IMR-90 (cell line): ENCODE data around the gene CPNE2. TPM values are rescaled to one million over a fixed set of nuclear protein-coding genes. Genes with fewer than 3 reads are reported as not detected.

Experiments
- ATAC-seq: fragments of 200-7000 bp; cut with Tn5 transposase; 2 replicates; pipeline ENCODE4 v1.9.1; 2020; ENCODE audit warnings: low read depth, mild to moderate bottlenecking, moderate library complexity
- BruUV-seq: library from RNA; stranded (reverse); fragments of 400-500 nt; replicated peaks from 2 replicates; lab custom pipeline; 2021; lab: Mats Ljungman, UMichigan
- CTCF ChIA-PET: fragments of 300-600 bp; formaldehyde crosslinking; extraction: SDS; loops from one replicate; lab custom pipeline; 2021; ENCODE audit warnings: antibody characterized with exemption; lab: Yijun Ruan, JAX
- POLR2A ChIA-PET: fragments of 300-600 bp; sonication (Branson Sonifier 250); formaldehyde crosslinking; loops from one replicate; lab custom pipeline; 2022; ENCODE audit warnings: antibody characterized with exemption; ENCODE audit not compliant: unreplicated experiment; lab: Charles Lee
- DNase-seq: peaks from one replicate; pipeline ENCODE4 v3.0.0; 2013
- H2AFZ ChIP-seq: replicated peaks from 2 replicates; pipeline ENCODE3; 2013; ENCODE audit warnings: low read length, mild to moderate bottlenecking; ENCODE audit not compliant: poor library complexity
- H2AK5ac ChIP-seq: 2 replicates; pipeline ENCODE4 v1.6.1; 2013; ENCODE audit warnings: low read depth, low read length, inconsistent platforms
- H2AK9ac ChIP-seq: replicated peaks from 2 replicates; pipeline ENCODE3; 2013; ENCODE audit warnings: mild to moderate bottlenecking, low read depth, low read length, moderate library complexity; ENCODE audit not compliant: poor library complexity
- H2BK120ac ChIP-seq: 2 replicates; pipeline ENCODE4 v1.6.1; 2013; ENCODE audit warnings: low read depth, low read length, inconsistent platforms
- H2BK15ac ChIP-seq: 3 replicates; pipeline ENCODE4 v1.6.1; 2013; ENCODE audit warnings: low read depth, low read length, inconsistent platforms
- H2BK20ac ChIP-seq: 2 replicates; pipeline ENCODE4 v1.6.1; 2013; ENCODE audit warnings: low read depth, mild to moderate bottlenecking, inconsistent platforms, low read length, moderate library complexity
- H2BK5ac ChIP-seq: 2 replicates; pipeline ENCODE4 v1.6.1; 2013; ENCODE audit warnings: mild to moderate bottlenecking, low read depth, low read length, inconsistent platforms; ENCODE audit not compliant: poor library complexity, severe bottlenecking
- H3K14ac ChIP-seq: replicated peaks from 2 replicates; pipeline ENCODE4 v1.6.1; 2013; ENCODE audit warnings: low read depth, low read length, inconsistent platforms
- H3K18ac ChIP-seq: 2 replicates; pipeline ENCODE4 v1.6.1; 2013; ENCODE audit warnings: low read depth, low read length, control low read depth
- H3K23ac ChIP-seq: 2 replicates; pipeline ENCODE4 v1.6.1; 2013; ENCODE audit warnings: low read depth, low read length, inconsistent platforms
- H3K27ac ChIP-seq: 2 replicates; pipeline ENCODE4 v1.5.1; 2013; ENCODE audit warnings: mild to moderate bottlenecking, control low read depth, low read length; ENCODE audit not compliant: insufficient read depth
- H3K27me3 ChIP-seq: 2 replicates; pipeline ENCODE4 v1.6.1; 2013; ENCODE audit warnings: low read length; ENCODE audit not compliant: control insufficient read depth, insufficient read depth
- H3K36me3 ChIP-seq: 2 replicates; pipeline ENCODE4 v1.6.1; 2013; ENCODE audit warnings: low read length, mixed read lengths; ENCODE audit not compliant: control insufficient read depth, insufficient read depth
- H3K4ac ChIP-seq: 2 replicates; pipeline ENCODE4 v1.6.1; 2013; ENCODE audit warnings: low read depth, low read length, inconsistent platforms
- H3K4me1 ChIP-seq: 2 replicates; pipeline ENCODE4 v1.6.1; 2013; ENCODE audit warnings: low read length, mixed read lengths; ENCODE audit not compliant: control insufficient read depth, insufficient read depth
- H3K4me2 ChIP-seq: 2 replicates; pipeline ENCODE4 v1.6.1; 2013; ENCODE audit warnings: low read depth, mild to moderate bottlenecking, control low read depth, low read length, moderate library complexity
- H3K4me3 ChIP-seq: 2 replicates; pipeline ENCODE4 v1.5.1; 2013; ENCODE audit warnings: low read depth, mild to moderate bottlenecking, control low read depth, low read length, moderate library complexity; ENCODE audit not compliant: insufficient read depth
- H3K56ac ChIP-seq: 2 replicates; pipeline ENCODE4 v1.6.1; 2013; ENCODE audit warnings: low read length, inconsistent platforms; ENCODE audit not compliant: insufficient read depth; ENCODE audit errors: extremely low read depth
- H3K79me1 ChIP-seq, 2 experiments: 2 replicates each; pipeline ENCODE4 v1.6.1; 2013; ENCODE audit warnings: low read length in 2 of 2, inconsistent platforms in 1 of 2, low read depth in 1 of 2
- H3K9ac ChIP-seq: 2 replicates; pipeline ENCODE4 v1.6.1; 2013; ENCODE audit warnings: low read depth, low read length, control low read depth
- H3K9me1 ChIP-seq: 2 replicates; pipeline ENCODE4 v1.6.1; 2013; ENCODE audit warnings: low read length, inconsistent platforms; ENCODE audit not compliant: insufficient read depth
- H3K9me3 ChIP-seq: 2 replicates; pipeline ENCODE4 v1.6.1; 2013; ENCODE audit warnings: low read length; ENCODE audit not compliant: control insufficient read depth, insufficient read depth
- H4K20me1 ChIP-seq: 2 replicates; pipeline ENCODE4 v1.6.1; 2013; ENCODE audit warnings: low read length, inconsistent platforms; ENCODE audit not compliant: insufficient read depth
- H4K5ac ChIP-seq: 2 replicates; pipeline ENCODE4 v1.6.1; 2013; ENCODE audit warnings: mild to moderate bottlenecking, low read depth, low read length, control low read depth
- H4K8ac ChIP-seq, 2 experiments: 2 replicates each; pipeline ENCODE4 v1.6.1; 2013; ENCODE audit warnings: low read depth in 2 of 2, low read length in 2 of 2, control low read depth in 1 of 2, inconsistent platforms in 1 of 2
- H4K91ac ChIP-seq: 2 replicates; pipeline ENCODE4 v1.6.1; 2013; ENCODE audit warnings: low read depth, low read length, inconsistent platforms; ENCODE audit not compliant: insufficient read depth
- BHLHE40 ChIP-seq: fragments of 150-350 bp; IDR thresholded peaks from 2 replicates; pipeline ENCODE4 v1.6.1; 2016; ENCODE audit warnings: mild to moderate bottlenecking, low read depth, low read length
- MAFK ChIP-seq: IDR thresholded peaks from 2 replicates; pipeline ENCODE4 v1.6.1; 2012; ENCODE audit warnings: low read depth, low read length, improper control_type of control experiment
- MAZ ChIP-seq: IDR thresholded peaks from 2 replicates; pipeline ENCODE4 v1.6.1; 2012; ENCODE audit warnings: low read depth, mild to moderate bottlenecking, low read length, improper control_type of control experiment, moderate library complexity, borderline replicate concordance
- NFE2L2 ChIP-seq: fragments of 150-350 bp; IDR thresholded peaks from 2 replicates; pipeline ENCODE4 v1.6.1; 2016; ENCODE audit warnings: low read depth, mild to moderate bottlenecking, low read length
- SMC3 ChIP-seq: fragments of 150-350 bp; IDR thresholded peaks from 2 replicates; pipeline ENCODE4 v1.6.1; 2016; ENCODE audit warnings: low read depth, mild to moderate bottlenecking, antibody characterized with exemption, low read length, moderate library complexity
- WGBS, 2 experiments: methylation state at CpG; one replicate each; pipeline versions ENCODE4 v1.1.5 to v1.1.7; 2013; ENCODE audit warnings: missing lambda C conversion rate in 2 of 2; ENCODE audit not compliant: insufficient read length in 1 of 2; ENCODE audit errors: extremely low coverage in 2 of 2; 5-methylcytosine and 5-hydroxymethylcytosine counted together
- dilution Hi-C: fragments of 300-500 bp; cut with HindIII; formaldehyde crosslinking; loops from one replicate; pipeline ENCODE4 v1.14.3; 2018; ENCODE audit warnings: low sequenced_read_pairs; ENCODE audit not compliant: unreplicated experiment
- in situ Hi-C: fragments of 300-500 bp; cut with MboI; formaldehyde crosslinking; loops from 3 replicates; pipeline ENCODE4 v1.14.3; 2019; ENCODE audit warnings: low sequenced_read_pairs, inconsistent platforms, mixed read lengths
- intact Hi-C: fragments of 100-400 bp; cut with micrococcal nuclease; formaldehyde crosslinking; loops from 2 replicates; pipeline ENCODE4 v1.10.0; 2022
- polyA plus RNA-seq, 3 experiments: library from polyadenylated mRNA; depleted of rRNA; stranded (reverse); fragments of >200 nt; gene quantifications; 2 replicates each; pipeline ENCODE4 v1.2.3, GENCODE V29; 2012; ENCODE audit warnings: low replicate concordance in 1 of 3
- total RNA-seq: library from RNA; depleted of rRNA; stranded (reverse); fragments of >200 nt; gene quantifications from 2 replicates; pipeline ENCODE4 v1.2.3, GENCODE V29; 2012
- TF ChIP-seq, protein P1 (sequence below): fragments of 150-350 bp; IDR thresholded peaks from 2 replicates; pipeline ENCODE4 v1.6.1; 2016; ENCODE audit warnings: low read depth, mild to moderate bottlenecking, low read length, moderate library complexity, borderline replicate concordance

CPNE2 gene
- total and polyA plus RNA-seq, 2 of the 4 experiments (the other 2 are of a cell fraction) = 15.4 to 48.0 TPM

GRCh38 chr16:57045694-57046381 lies 46.5 kb upstream of the CPNE2 start (continued):
- TF ChIP-seq, protein P1, sequence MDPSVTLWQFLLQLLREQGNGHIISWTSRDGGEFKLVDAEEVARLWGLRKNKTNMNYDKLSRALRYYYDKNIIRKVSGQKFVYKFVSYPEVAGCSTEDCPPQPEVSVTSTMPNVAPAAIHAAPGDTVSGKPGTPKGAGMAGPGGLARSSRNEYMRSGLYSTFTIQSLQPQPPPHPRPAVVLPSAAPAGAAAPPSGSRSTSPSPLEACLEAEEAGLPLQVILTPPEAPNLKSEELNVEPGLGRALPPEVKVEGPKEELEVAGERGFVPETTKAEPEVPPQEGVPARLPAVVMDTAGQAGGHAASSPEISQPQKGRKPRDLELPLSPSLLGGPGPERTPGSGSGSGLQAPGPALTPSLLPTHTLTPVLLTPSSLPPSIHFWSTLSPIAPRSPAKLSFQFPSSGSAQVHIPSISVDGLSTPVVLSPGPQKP = no peak

- Histone ChIP-seq H2AFZ (no peak overlapping the region), H4K8ac (no peak overlapping the region), H3K23ac (no peak overlapping the region), H4K5ac (no peak overlapping the region), H2BK120ac (no peak overlapping the region), H4K91ac (no peak overlapping the region), H3K79me1 (no peaks in the 10 kb centered on the region), H3K27me3 (no peaks in the 10 kb centered on the region), H2BK20ac (no peak overlapping the region), H2BK5ac (no peak overlapping the region), H3K56ac (no peak overlapping the region), H4K20me1 (no peaks in the 10 kb centered on the region), H3K36me3 (peaks cover 16% of the 10 kb centered on the region), H2AK5ac (no peak overlapping the region), H3K4me2 (no peak overlapping the region), H3K27ac (no peak overlapping the region), H2AK9ac (no peak overlapping the region), H3K4ac (no peak overlapping the region), H3K9me1 (no peaks in the 10 kb centered on the region), H3K9me3 (no peaks in the 10 kb centered on the region), H3K4me3 (no peak overlapping the region), H3K18ac (no peak overlapping the region), H2BK15ac (no peak overlapping the region), H3K14ac (no peak overlapping the region), H3K4me1 (peaks cover 3% of the 10 kb centered on the region; the same call in 1 of the 2 replicates), H3K9ac (no peak overlapping the region)
- no peak for TF ChIP-seq BHLHE40
- no peak for TF ChIP-seq SMC3
- no peak for TF ChIP-seq MAFK
- TF ChIP-seq MAZ = no peak
- TF ChIP-seq NFE2L2 = no peak
- DNase-seq (no peak), ATAC-seq (no peak)
- ChIA-PET CTCF (no interaction called here), POLR2A (no interaction called here)
- dilution Hi-C loops = no loop called here
- in situ Hi-C loops = loop anchor here (10.0 kb wide), 1 partner anchor 183 kb away; the partner anchor contains the start of gene SLC12A3
- no TSS peak for BruUV-seq
- 43% methylated on average over 1 of the region's 2 CpGs; no CpG with 5 or more reads in 1 of the 2 experiments for whole genome bisulfite sequencing, 2 experiments
- intact Hi-C loops = loop anchor here (10.0 kb wide), 1 partner anchor 83 kb away; the partner anchor contains the start of gene CETP
These were observed 44.3 kb upstream of the CPNE2 start for GRCh38 chr16:57048095-57048494.
